GM18505 (cell line): Measurements from ENCODE around the gene OBSCN.

Experiments used
- ATAC-seq: cut with Tn5 transposase; IDR thresholded peaks from one replicate; pipeline ENCODE4 v1.9.1; 2021; ENCODE audit not compliant: unreplicated experiment
- POLR2A ChIP-seq: IDR thresholded peaks from 4 replicates; pipeline ENCODE4 v1.6.1; 2011; ENCODE audit warnings: borderline replicate concordance; ENCODE audit not compliant: insufficient read depth, insufficient read length; ENCODE audit errors: extremely low read depth

The OBSCN gene

DNA sequence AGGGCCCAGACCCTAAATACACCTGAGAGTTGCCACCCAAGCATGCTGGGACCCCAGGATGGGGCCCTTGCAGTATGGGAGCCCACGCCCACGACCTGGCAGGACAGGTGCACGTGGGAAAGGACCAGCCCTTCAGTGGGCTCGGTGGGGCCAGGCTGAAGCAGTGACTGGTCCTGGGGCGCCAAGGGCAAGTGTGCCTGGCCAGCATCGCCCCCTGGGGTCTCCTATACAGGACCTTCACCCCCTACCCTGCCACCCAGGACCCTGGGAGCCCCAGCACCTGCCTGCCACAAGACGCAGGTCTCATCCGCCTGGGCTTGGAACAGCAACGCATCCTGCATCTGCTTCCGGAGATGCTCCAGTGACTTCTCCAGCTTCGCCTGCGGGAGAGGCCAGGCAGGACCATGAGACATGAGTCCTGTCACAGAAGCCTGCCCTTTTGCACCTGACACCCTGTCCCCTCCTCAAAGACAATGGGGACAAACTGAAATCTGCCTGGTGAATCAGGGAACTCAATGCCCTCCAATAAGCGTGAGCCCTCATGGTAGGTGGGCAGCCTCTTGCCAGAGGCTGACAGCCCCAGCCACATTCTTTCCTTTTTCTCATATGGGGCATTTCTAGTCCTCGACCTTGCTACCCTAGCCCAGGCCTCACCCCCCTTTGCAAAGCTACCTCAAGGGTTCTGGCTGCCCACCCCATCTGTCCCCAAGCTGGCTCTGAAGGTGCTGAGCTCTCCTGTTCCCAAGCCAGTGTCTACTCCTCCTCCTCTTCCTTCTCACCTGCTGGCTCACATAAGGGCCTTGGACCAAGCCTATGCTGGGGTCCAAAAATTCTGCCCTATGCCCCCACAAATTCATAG is 194.2 kb downstream of the OBSCN start:
- no peak for ATAC-seq
- TF ChIP-seq POLR2A: no peak

DNA sequence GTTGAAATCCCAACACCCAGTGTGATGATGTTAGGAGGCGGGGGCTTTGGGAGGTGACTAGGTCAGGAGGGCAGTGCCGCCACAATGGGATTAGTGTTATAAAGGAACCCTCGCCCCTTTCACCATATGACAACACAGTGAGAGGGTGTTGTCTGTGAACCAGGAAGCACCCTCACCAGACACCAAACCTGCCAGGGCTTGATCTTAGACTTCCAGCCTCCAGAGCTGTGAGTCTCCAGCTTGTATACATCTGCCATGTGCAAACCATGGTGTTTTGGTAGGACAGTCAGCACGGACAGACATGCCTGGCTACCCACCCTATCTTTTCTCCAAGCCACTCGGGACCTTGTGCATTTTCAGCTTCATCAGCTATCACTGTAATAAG is 194.8 kb downstream of the OBSCN start:
- no peak for ATAC-seq
- no peak for TF ChIP-seq POLR2A

DNA sequence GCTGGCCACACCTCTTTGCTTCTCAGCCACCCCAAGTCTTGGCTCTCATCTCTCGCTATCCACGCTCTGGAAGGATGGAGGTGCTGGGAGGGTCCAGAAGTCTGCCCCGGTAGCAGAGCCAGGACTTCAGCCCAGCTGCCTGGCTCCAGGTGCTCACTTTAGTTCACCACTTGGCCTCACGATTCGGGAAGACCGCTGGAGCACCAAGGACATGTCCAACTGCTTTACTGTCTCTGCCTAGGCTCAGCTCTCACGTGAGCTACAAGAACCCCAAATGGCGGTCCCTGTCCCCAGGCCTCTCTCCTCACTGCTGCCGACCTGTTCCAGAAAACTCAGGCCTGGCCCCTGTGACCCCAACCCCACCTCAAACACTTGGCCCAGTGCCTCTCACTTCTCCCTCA is 195.4 kb downstream of the OBSCN start:
- no peak for ATAC-seq
- no peak for TF ChIP-seq POLR2A

DNA sequence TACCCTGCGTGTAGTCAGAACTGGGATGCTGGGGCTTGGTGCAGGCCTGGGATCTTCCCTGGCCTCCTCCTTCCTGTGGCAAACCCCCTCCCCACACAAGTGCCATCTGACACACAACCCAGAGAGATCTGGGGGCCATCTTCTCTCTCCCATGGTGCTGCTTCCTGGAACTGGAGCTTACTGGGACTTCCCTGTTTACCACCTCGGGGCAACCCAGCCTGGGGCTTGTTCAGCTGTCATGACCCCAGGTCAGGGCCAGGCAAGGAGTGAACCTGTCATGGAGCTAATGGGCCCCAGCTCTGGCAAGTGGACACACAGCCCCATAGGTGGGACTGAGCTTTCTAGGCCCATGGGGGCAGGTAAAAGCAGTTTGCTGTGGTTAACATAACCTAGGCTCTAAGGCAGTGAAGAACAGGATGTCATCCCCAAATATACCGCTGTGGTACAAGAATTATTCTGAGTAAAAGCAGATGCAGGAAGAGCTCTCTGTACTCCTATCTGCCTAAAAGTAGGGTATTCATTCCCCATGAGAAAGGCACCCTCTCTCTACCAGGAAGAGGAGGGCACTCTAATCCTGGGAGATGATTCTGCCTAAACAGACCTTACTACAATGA is 196.4 kb downstream of the OBSCN start:
- TF ChIP-seq POLR2A: no peak
- no peak for ATAC-seq

DNA sequence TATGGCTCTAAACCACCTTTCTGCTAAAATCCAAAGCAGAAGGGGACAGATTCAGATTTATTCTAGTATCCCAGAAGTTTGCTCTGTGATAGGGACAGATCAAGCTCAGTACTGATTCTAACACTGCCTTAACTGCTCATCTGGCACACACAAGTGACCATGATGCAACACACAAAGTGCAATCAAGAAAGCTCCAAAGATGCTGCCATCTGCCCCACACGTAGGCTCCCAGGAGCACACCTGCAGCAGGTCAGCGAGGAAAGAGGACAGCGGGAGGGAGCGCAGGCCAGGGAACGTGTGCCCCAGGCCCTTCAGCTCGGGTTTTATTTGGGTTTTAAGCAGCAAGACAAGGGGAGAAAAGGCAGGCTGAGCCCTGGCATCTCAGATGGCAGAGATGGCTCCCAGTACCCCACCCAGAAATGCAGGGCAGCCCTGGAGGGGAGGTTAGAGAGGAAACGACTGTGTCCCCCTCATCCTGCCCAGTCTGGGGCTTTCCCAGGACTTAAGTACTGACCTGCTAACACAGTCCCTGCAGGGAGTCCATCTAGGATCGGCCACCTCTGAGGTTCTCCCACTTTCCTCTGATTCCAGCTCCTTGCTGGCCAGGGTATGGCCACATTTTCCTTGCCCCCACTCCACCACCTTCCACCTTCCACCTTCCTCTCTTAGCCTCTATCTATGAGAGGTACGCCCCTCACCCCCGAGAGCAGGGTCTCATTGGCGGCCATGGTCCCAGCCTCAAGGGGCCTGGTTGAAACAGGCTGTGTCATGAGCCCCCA is 197.5 kb downstream of the OBSCN start:
- no peak for TF ChIP-seq POLR2A
- ATAC-seq: no peak

DNA sequence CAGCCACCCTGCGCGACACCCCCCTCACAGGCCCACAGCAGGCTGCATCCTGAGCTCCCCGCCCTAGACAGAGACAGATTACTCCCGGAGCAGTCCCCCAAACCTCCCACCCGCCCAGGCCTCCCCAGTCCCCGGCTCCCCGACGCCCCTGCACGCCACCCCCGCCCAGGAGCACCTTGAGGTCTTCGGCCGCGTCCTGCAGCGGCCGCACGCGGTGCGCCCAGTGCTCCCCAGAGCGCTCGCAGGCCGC is 198.1 kb downstream of the OBSCN start:
- peak; percentile 12 for ATAC-seq

DNA sequence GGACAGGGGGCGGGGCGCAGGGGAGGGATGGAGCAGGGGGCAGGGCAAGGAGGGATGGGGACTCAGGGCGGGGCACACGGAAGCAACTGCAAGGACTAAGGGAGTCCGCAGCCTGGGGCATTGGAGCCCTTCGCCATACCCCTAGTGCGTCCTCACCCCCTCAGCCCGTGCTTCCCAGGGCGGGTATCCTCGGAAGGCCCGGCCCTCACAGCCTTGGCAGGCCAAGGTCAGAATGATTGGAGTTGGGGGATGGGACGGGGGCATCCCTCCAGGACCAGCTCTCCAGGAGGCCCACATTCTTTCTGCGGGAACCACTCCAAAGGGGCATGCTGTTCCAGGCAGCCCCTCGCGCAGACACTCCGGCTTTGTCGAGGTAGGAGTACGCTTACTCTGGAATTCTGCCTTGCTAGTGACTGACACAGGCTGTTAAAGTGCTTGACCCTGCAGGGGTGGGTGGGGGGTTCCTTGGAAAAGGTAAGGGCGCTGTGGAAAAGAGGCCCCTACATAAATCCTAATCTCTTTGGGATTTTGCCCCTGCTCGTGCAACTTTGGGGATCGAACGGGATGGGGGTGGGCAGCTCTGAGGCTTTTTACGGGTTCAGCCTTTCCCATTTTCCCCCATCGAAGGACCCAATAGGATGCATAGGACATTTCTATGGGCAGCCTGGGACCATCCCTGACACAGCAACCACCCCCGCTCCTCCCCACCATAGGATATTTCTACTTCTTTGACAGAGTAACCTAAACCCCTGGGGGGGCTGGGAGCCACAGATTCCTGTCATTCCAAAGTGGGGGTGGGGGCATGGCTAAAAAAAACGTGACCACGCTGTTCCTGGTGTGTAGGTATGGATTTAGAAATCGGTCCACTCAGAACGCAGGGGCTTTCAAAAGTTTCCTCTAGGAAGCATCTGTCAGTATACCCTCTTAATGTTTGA is 199.5 kb downstream of the OBSCN start:
- ATAC-seq: no peak
- no peak for TF ChIP-seq POLR2A

More for the DNA sequence above, 198.1 kb downstream of the OBSCN start:
- TF ChIP-seq POLR2A: no peak

DNA sequence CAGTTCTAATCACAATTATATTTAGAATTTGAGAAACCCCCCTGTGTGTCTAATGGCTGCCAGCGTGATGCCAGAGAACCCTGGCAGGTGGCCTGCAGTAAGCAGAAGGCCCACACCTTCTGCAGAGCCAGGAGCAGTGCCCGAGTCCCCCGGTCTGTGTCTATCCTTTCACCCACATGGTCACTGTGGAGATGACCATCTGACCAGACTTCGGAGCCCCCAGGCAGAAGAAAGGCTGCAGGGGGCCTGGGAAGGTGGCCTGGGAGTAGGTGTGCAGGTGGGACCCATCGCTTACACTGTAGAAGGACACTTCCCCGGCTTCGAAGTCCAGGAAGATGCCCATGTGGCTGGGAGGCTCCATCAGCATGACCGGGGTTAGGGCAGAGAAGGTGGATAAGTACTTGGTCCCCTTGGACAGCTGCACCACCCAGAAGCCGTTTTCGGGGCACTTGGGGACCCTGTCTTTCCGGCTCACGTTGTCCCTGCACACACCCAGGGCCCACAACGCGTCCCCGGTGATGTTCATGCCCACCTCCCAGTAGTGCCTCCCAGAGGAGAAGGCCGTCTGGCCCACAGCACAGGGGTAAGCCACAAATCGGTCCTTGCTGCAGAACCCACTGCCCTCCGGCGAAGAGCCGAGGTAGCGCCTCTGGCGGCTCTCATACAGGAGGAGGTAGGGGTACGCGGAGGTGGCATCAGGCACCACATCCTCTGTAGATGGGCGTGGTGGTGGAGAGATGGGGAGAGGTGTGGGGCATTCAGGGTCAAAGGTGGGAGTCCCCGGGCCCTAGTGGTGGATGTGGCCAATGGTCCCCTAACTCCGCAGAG is 200.4 kb downstream of the OBSCN start:
- ATAC-seq: no peak
- no peak for TF ChIP-seq POLR2A

DNA sequence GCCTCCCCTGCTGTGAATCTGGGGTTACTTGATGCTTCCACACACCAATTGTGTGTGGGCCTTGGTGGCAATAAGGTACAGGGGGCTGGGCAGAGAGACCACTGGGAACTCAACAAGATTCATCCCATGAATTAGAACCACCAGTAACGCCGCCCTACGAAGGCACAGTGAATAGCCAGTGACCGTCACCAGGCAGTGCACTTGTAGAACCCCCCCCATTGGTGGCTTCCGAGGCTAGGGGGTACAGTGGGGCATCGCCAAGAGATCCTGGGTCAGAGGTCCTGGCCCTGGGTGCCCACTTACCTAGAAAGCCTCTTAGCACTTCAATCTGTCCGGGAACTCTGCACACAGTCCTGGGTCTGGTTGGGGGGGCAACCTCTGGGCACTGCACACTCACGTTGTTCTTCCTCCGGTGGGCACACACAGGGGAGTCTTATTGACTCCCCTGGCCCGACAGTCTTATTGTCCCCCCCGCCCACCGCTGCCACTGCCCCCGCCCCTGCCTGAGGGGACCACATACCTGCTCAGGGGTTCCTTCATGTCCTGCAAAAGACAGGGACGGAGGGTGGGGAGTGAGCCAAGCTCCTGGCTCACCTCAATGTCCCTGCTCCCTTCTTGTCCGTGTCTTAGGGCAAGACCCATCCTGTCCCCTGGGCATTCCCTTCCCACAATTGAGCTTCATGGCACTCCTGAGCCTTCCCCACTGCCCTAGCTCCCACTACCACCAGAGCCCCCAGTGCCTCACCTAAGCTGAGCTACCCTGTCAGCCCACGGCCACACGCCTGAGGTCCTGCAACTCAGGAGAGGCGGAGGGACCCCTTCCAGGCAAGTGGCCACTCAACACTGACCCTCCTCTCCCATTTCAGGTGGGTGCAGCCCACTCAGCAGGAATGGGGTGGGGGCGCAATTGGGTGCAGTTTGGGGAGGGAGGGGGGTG is 201.3 kb downstream of the OBSCN start:
- ATAC-seq: no peak
- no peak for TF ChIP-seq POLR2A

DNA sequence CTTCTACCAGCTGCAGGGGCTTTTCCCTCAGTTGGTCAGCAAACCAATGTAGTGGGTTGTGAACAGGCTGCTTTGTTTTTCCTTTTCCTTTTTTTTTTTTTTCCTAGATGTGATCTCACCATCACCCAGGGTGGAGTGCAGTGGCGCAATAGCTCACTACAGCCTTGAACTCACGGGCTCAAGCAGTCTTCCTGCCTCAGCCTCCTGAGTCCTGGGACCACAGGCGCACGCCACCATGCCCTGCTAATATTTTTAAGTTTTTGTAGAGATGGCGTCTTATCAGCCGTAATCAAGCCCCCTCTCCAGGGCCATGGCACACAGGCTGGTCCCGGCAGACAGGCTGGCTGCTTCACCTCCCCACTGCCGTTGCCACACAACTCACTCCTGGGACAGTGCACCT is 202.2 kb downstream of the OBSCN start:
- TF ChIP-seq POLR2A: no peak
- no peak for ATAC-seq

DNA sequence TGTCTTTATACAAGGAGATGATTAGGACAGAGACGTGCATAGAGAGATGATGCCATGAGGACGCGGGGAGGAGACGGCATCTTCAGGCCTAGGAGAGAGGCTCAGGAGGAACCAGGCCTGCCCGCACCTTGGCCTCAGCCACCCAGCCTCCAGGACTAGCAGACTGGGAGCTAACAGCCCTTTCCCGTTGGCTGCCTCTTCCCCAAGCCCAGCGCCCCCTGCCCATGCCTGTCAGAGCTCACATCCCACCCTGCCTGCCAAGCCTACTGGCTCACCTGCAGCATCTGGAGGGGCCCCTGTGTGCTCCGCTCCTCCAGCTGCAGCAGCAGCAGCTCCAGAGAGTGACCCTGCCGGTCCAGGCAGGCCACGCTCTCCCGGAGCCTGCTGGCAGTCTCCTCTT is 202.8 kb downstream of the OBSCN start:
- ATAC-seq: no peak

More for the DNA sequence above, 202.8 kb downstream of the OBSCN start:
- no peak for TF ChIP-seq POLR2A
